PC-9 (cell line): Measurements from ENCODE around the gene MYBBP1A. TPM values are rescaled to one million over a fixed set of nuclear protein-coding genes. Genes with fewer than 3 reads are reported as not detected.

Experiments used
- BruUV-seq: library from RNA; stranded (reverse); fragments of 400-500 nt; replicated peaks from 2 replicates; lab custom pipeline; 2021; lab: Mats Ljungman, UMichigan
- CTCF ChIA-PET: fragments of 300-600 bp; sonication (Branson Sonifier 250); formaldehyde crosslinking; loops from one replicate; lab custom pipeline; 2022; ENCODE audit warnings: antibody characterized with exemption; lab: Charles Lee
- POLR2A ChIA-PET: fragments of 300-600 bp; sonication (Branson Sonifier 250); formaldehyde crosslinking; loops from one replicate; lab custom pipeline; 2022; ENCODE audit warnings: antibody characterized with exemption; ENCODE audit not compliant: unreplicated experiment; lab: Charles Lee
- DNase-seq, 2 experiments: peaks; one replicate each; pipeline versions ENCODE4 v3.0.0 to v3.0.0-alpha.2; 2015 to 2022; ENCODE audit warnings: mixed read lengths in 1 of 2
- H2AFZ ChIP-seq: fragments of 200-600 bp; sonication (generic); 2 replicates; pipeline ENCODE4 v1.8.1; 2017; ENCODE audit warnings: antibody characterized with exemption
- H3F3A ChIP-seq: fragments of 200-600 bp; sonication (generic); 2 replicates; pipeline ENCODE4 v1.8.1; 2017; ENCODE audit warnings: antibody characterized with exemption, mild to moderate bottlenecking, low read depth; ENCODE audit not compliant: insufficient read depth
- H3K27ac ChIP-seq: fragments of 200-600 bp; sonication (generic); 2 replicates; pipeline ENCODE4 v1.6.1; 2016; ENCODE audit warnings: mixed run types
- H3K27me3 ChIP-seq: fragments of 200-600 bp; sonication (generic); 2 replicates; pipeline ENCODE4 v1.6.1; 2016; ENCODE audit warnings: low read depth, mixed run types; ENCODE audit not compliant: insufficient read depth
- H3K36me3 ChIP-seq: fragments of 200-600 bp; sonication (generic); 2 replicates; pipeline ENCODE4 v1.6.1; 2016; ENCODE audit warnings: low read depth, mixed run types
- H3K4me1 ChIP-seq: fragments of 200-600 bp; sonication (generic); replicated peaks from 2 replicates; pipeline ENCODE4 v1.6.1; 2016; ENCODE audit warnings: mixed run types; ENCODE audit not compliant: insufficient read depth
- H3K4me2 ChIP-seq: fragments of 200-600 bp; sonication (generic); 2 replicates; pipeline ENCODE4 v1.6.1; 2017; ENCODE audit warnings: mixed run types
- H3K4me3 ChIP-seq: fragments of 200-600 bp; sonication (generic); 2 replicates; pipeline ENCODE4 v1.6.1; 2016; ENCODE audit warnings: mixed run types
- H3K79me2 ChIP-seq: fragments of 200-600 bp; sonication (generic); 2 replicates; pipeline ENCODE4 v1.6.1; 2017; ENCODE audit warnings: low read depth, mixed run types
- H3K9me2 ChIP-seq: fragments of 200-600 bp; sonication (generic); 2 replicates; pipeline ENCODE4 v1.8.1; 2017; ENCODE audit warnings: mild to moderate bottlenecking; ENCODE audit not compliant: insufficient read depth
- H3K9me3 ChIP-seq: fragments of 200-600 bp; sonication (generic); 2 replicates; pipeline ENCODE4 v1.8.1; 2016; ENCODE audit warnings: low read depth; ENCODE audit not compliant: insufficient read depth
- H4K20me1 ChIP-seq: fragments of 200-600 bp; sonication (generic); 2 replicates; pipeline ENCODE4 v1.8.1; 2017; ENCODE audit not compliant: insufficient read depth
- CTCF ChIP-seq: fragments of 200-600 bp; sonication (generic); conservative IDR thresholded peaks from 2 replicates; pipeline ENCODE4 v1.6.1; 2017; ENCODE audit warnings: mixed run types, antibody characterized with exemption, mild to moderate bottlenecking, moderate library complexity
- EZH2 ChIP-seq: fragments of 200-600 bp; sonication (generic); IDR thresholded peaks from 2 replicates; pipeline ENCODE4 v1.8.0; 2017; ENCODE audit warnings: antibody characterized with exemption, low read depth
- intact Hi-C: fragments of 100-400 bp; cut with micrococcal nuclease; formaldehyde crosslinking; loops from one replicate; pipeline ENCODE4 v1.10.0; 2022; ENCODE audit not compliant: unreplicated experiment
- total RNA-seq: library from RNA; stranded (reverse); gene quantifications from 2 replicates; pipeline ENCODE4 v1.2.3, GENCODE V29; 2021

The MYBBP1A gene
- total RNA-seq, 1 experiment from 2014 or later: 89.1 TPM

DNA sequence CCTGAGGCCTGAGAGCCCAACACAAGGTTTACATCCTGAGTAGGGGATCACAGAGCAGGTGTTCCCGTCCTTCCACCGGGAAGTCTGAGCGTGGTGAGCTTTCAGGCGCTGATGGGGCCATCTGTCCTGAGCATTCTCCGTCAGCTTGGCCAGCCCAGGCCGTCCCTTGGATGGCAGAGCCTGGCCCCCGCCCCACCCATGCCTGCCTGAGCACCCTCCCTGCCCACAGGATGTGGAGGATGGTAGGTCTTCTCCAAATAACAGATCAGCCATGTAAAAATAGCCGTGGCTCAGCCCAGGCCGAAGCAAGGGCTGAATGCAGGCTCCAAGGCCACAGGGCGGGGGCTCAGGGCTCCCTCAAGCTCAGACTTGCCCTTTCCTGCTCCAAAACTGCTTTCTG is 36.3 kb downstream of the MYBBP1A start:
- Histone ChIP-seq H3K4me3 (no peak overlapping the region), H3K27ac (peak overlapping the region; percentile 87), H3K9me2 (no peaks in the 10 kb centered on the region), H3K79me2 (peaks cover 74% of the 10 kb centered on the region), H3K36me3 (peaks cover 11% of the 10 kb centered on the region; the same call in 1 of the 2 replicates), H2AFZ (no peak overlapping the region), H3K27me3 (no peaks in the 10 kb centered on the region), H3F3A (peaks cover 60% of the 10 kb centered on the region), H3K4me2 (no peak overlapping the region), H4K20me1 (no peaks in the 10 kb centered on the region), H3K9me3 (no peaks in the 10 kb centered on the region), H3K4me1 (peaks cover 75% of the 10 kb centered on the region)
- BruUV-seq: no TSS peak
- CTCF ChIA-PET: interaction anchor here (0.6 to 1.3 kb wide), 2 partner anchors 48 to 50 kb away, joined by 4 to 5 read pairs; no protein-coding TSS in a partner anchor
- TF ChIP-seq CTCF (no peak), EZH2 (no peak)
- POLR2A ChIA-PET: interaction anchor here (0.5 to 0.6 kb wide), 2 partner anchors 26 to 409 kb away, joined by 3 read pairs; no protein-coding TSS in a partner anchor
- intact Hi-C loops: no loop called here
- no peak for DNase-seq

DNA sequence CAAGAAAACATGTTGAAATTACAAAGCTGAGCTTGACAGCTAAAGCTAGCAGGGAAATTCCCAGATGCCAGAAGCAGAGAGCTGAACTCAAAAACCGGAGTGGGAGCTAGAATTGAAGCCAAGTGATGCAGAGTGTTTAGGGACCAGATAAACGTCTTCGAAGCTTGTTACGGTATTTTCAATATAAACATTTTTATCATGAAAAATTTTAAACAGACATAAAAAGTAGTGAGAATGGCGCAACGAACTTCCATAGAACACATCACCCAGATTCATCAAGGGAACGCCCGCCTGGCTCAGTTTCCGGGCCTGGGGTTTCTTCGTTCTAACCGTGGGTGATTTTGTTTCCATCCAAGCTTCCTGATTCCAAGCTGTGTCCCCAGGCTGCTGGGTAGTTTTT is 38.4 kb downstream of the MYBBP1A start:
- no peak overlapping the region for H2AFZ ChIP-seq
- H3K27me3 ChIP-seq: no peaks in the 10 kb centered on the region
- H3K79me2 ChIP-seq: peaks cover 63% of the 10 kb centered on the region
- no peaks in the 10 kb centered on the region for H3K9me3 ChIP-seq
- no peak overlapping the region for H3K4me3 ChIP-seq
- H3K36me3 ChIP-seq: no peaks in the 10 kb centered on the region
- peak overlapping the region; percentile 100 for H3K27ac ChIP-seq
- no peaks in the 10 kb centered on the region for H4K20me1 ChIP-seq
- H3K4me2 ChIP-seq: peak overlapping the region; percentile 19; the same call in 1 of the 2 replicates
- intact Hi-C loops: no loop called here
- H3K4me1 ChIP-seq: peaks cover 88% of the 10 kb centered on the region
- BruUV-seq: no TSS peak
- peaks cover 62% of the 10 kb centered on the region for H3F3A ChIP-seq
- DNase-seq: no peak
- ChIA-PET POLR2A (no interaction called here), CTCF (no interaction called here)
- TF ChIP-seq CTCF (no peak), EZH2 (no peak)
- H3K9me2 ChIP-seq: no peaks in the 10 kb centered on the region

GRCh38 chr17:4515501-4515900 is 39.7 kb downstream of the MYBBP1A start:
- no peaks in the 10 kb centered on the region for H3K9me2 ChIP-seq
- peaks cover 63% of the 10 kb centered on the region for H3F3A ChIP-seq
- CTCF ChIA-PET: no interaction called here
- H4K20me1 ChIP-seq: no peaks in the 10 kb centered on the region
- H3K79me2 ChIP-seq: peaks cover 73% of the 10 kb centered on the region
- H3K4me2 ChIP-seq: peak overlapping the region; percentile 96
- intact Hi-C loops: loop anchor here (2.0 kb wide), 1 partner anchor 39 kb away; the partner anchor contains the start of gene MYBBP1A
- POLR2A ChIA-PET: no interaction called here
- no peaks in the 10 kb centered on the region for H3K27me3 ChIP-seq
- no peak overlapping the region for H3K4me3 ChIP-seq
- BruUV-seq: no TSS peak
- H3K36me3 ChIP-seq: no peaks in the 10 kb centered on the region
- no peak overlapping the region for H2AFZ ChIP-seq
- peak; percentile 88 to 96 for DNase-seq
- H3K9me3 ChIP-seq: no peaks in the 10 kb centered on the region
- H3K4me1 ChIP-seq: peaks cover 88% of the 10 kb centered on the region
- peak overlapping the region; percentile 100 for H3K27ac ChIP-seq
- TF ChIP-seq EZH2 (no peak), CTCF (no peak)
